ENCODE data around the gene NREP.
A peak's percentile ranks its signal among the peaks of the same experiment; 100 is the strongest.

NREP gene

GRCh38 chr5:111697881-111698757 lies 58.9 kb downstream of the NREP start:
- peak in 1 of 3 donors; percentile 8 for DNase-seq
- 96% methylated on average over 6 of the region's 6 CpGs for WGBS (ENCODE audit: insufficient coverage)
- ChIA-PET POLR2A (no interaction called here), CTCF (interaction anchor here (1.6 kb wide), 1 partner anchor 10 kb away, joined by 3 read pairs; no protein-coding TSS in a partner anchor)
- no peak overlapping the region for H3K4me3 ChIP-seq (ENCODE audit: control insufficient read depth in 1 of 7, extremely low read depth in 1 of 7, insufficient read depth in 4 of 7, low read depth in 2 of 7, low read length in 6 of 7)
- no peaks in the 10 kb centered on the region for H3K36me3 ChIP-seq (ENCODE audit: control insufficient read depth in 4 of 4, insufficient read depth in 4 of 4, low read length in 3 of 4)
- no peak overlapping the region for H3K27ac ChIP-seq (ENCODE audit: insufficient read depth in 1 of 2, low read depth in 1 of 2, low read length in 2 of 2, poor library complexity in 1 of 2, severe bottlenecking in 2 of 2)
- no peaks in the 10 kb centered on the region for H3K9me3 ChIP-seq (ENCODE audit: control extremely low read depth in 1 of 5, control insufficient read depth in 4 of 5, insufficient read depth in 2 of 5, low read depth in 1 of 5, low read length in 4 of 5)
- H3K27me3 ChIP-seq (replicated peaks in 2 of 5; ENCODE audit: control insufficient read depth in 4 of 5, insufficient read depth in 5 of 5, low read length in 4 of 5), result no peaks in the 10 kb centered on the region
- H3K4me1 ChIP-seq (ENCODE audit: control extremely low read depth in 1 of 4, control insufficient read depth in 4 of 4, insufficient read depth in 4 of 4, low read length in 3 of 4), result peaks cover 2 to 16% (median 4%) of the 10 kb centered on the region in 4 experiments

GRCh38 chr5:111697215-111697614 lies 59.8 kb downstream of the NREP start:
- no peaks in the 10 kb centered on the region for H3K9me3 ChIP-seq (ENCODE audit: control extremely low read depth in 1 of 5, control insufficient read depth in 4 of 5, insufficient read depth in 2 of 5, low read depth in 1 of 5, low read length in 4 of 5)
- POLR2A ChIA-PET, result no interaction called here
- H3K27me3 ChIP-seq (replicated peaks in 2 of 5; ENCODE audit: control insufficient read depth in 4 of 5, insufficient read depth in 5 of 5, low read length in 4 of 5), result no peaks in the 10 kb centered on the region
- no peak overlapping the region for H3K27ac ChIP-seq (ENCODE audit: insufficient read depth in 1 of 2, low read depth in 1 of 2, low read length in 2 of 2, poor library complexity in 1 of 2, severe bottlenecking in 2 of 2)
- no peaks in the 10 kb centered on the region for H3K36me3 ChIP-seq (ENCODE audit: control insufficient read depth in 4 of 4, insufficient read depth in 4 of 4, low read length in 3 of 4)
- no peak overlapping the region for H3K4me3 ChIP-seq (ENCODE audit: control insufficient read depth in 1 of 7, extremely low read depth in 1 of 7, insufficient read depth in 4 of 7, low read depth in 2 of 7, low read length in 6 of 7)
- H3K4me1 ChIP-seq (ENCODE audit: control extremely low read depth in 1 of 4, control insufficient read depth in 4 of 4, insufficient read depth in 4 of 4, low read length in 3 of 4), result peaks cover 0 to 12% (median 0%) of the 10 kb centered on the region in 4 experiments
- DNase-seq, result peak; percentile 13 to 63 (median 55)
- CTCF ChIA-PET, result no interaction called here
- 7% methylated on average over 4 of the region's 6 CpGs for WGBS (ENCODE audit: insufficient coverage)

GRCh38 chr5:111695991-111696390 lies 61.0 kb downstream of the NREP start:
- H3K9me3 ChIP-seq (ENCODE audit: control extremely low read depth in 1 of 5, control insufficient read depth in 4 of 5, insufficient read depth in 2 of 5, low read depth in 1 of 5, low read length in 4 of 5), result no peaks in the 10 kb centered on the region
- H3K27me3 ChIP-seq (replicated peaks in 2 of 5; ENCODE audit: control insufficient read depth in 4 of 5, insufficient read depth in 5 of 5, low read length in 4 of 5), result no peaks in the 10 kb centered on the region
- ChIA-PET CTCF (interaction anchor here (1.0 kb wide), 1 partner anchor 145 kb away, joined by 3 read pairs; no protein-coding TSS in a partner anchor), POLR2A (no interaction called here)
- no CpG with 5 or more reads among the region's 1 CpG for WGBS (ENCODE audit: insufficient coverage)
- H3K36me3 ChIP-seq (ENCODE audit: control insufficient read depth in 4 of 4, insufficient read depth in 4 of 4, low read length in 3 of 4), result no peaks in the 10 kb centered on the region
- no peak overlapping the region for H3K27ac ChIP-seq (ENCODE audit: insufficient read depth in 1 of 2, low read depth in 1 of 2, low read length in 2 of 2, poor library complexity in 1 of 2, severe bottlenecking in 2 of 2)
- H3K4me1 ChIP-seq (ENCODE audit: control extremely low read depth in 1 of 4, control insufficient read depth in 4 of 4, insufficient read depth in 4 of 4, low read length in 3 of 4), result peaks cover 0 to 12% (median 0%) of the 10 kb centered on the region in 4 experiments
- H3K4me3 ChIP-seq (ENCODE audit: control insufficient read depth in 1 of 7, extremely low read depth in 1 of 7, insufficient read depth in 4 of 7, low read depth in 2 of 7, low read length in 6 of 7), result no peak overlapping the region
- DNase-seq, result no peak

- Histone ChIP-seq H3K4me1 (ENCODE audit: control extremely low read depth in 1 of 4, control insufficient read depth in 4 of 4, insufficient read depth in 4 of 4, low read length in 3 of 4) (peaks cover 0 to 12% (median 0%) of the 10 kb centered on the region in 4 experiments), H3K27ac (ENCODE audit: insufficient read depth in 1 of 2, low read depth in 1 of 2, low read length in 2 of 2, poor library complexity in 1 of 2, severe bottlenecking in 2 of 2) (no peak overlapping the region), H3K4me3 (ENCODE audit: control insufficient read depth in 1 of 7, extremely low read depth in 1 of 7, insufficient read depth in 4 of 7, low read depth in 2 of 7, low read length in 6 of 7) (no peak overlapping the region), H3K9me3 (ENCODE audit: control extremely low read depth in 1 of 5, control insufficient read depth in 4 of 5, insufficient read depth in 2 of 5, low read depth in 1 of 5, low read length in 4 of 5) (no peaks in the 10 kb centered on the region), H3K36me3 (ENCODE audit: control insufficient read depth in 4 of 4, insufficient read depth in 4 of 4, low read length in 3 of 4) (no peaks in the 10 kb centered on the region), H3K27me3 (replicated peaks in 2 of 5; ENCODE audit: control insufficient read depth in 4 of 5, insufficient read depth in 5 of 5, low read length in 4 of 5) (no peaks in the 10 kb centered on the region)
- no peak for DNase-seq
- CTCF ChIA-PET, result interaction anchor here (1.0 kb wide), 1 partner anchor 22 kb away, joined by 3 read pairs; no protein-coding TSS in a partner anchor
- 89% methylated on average over 1 of the region's 1 CpG for WGBS (ENCODE audit: insufficient coverage)
- POLR2A ChIA-PET, result no interaction called here
These were observed 62.9 kb downstream of the NREP start for GRCh38 chr5:111694133-111694532.

- Histone ChIP-seq H3K27ac (ENCODE audit: insufficient read depth in 1 of 2, low read depth in 1 of 2, low read length in 2 of 2, poor library complexity in 1 of 2, severe bottlenecking in 2 of 2) (no peak overlapping the region), H3K27me3 (replicated peaks in 2 of 5; ENCODE audit: control insufficient read depth in 4 of 5, insufficient read depth in 5 of 5, low read length in 4 of 5) (no peaks in the 10 kb centered on the region), H3K4me1 (ENCODE audit: control extremely low read depth in 1 of 4, control insufficient read depth in 4 of 4, insufficient read depth in 4 of 4, low read length in 3 of 4) (peaks cover 0 to 4% (median 0%) of the 10 kb centered on the region in 4 experiments), H3K36me3 (ENCODE audit: control insufficient read depth in 4 of 4, insufficient read depth in 4 of 4, low read length in 3 of 4) (no peaks in the 10 kb centered on the region), H3K4me3 (ENCODE audit: control insufficient read depth in 1 of 7, extremely low read depth in 1 of 7, insufficient read depth in 4 of 7, low read depth in 2 of 7, low read length in 6 of 7) (no peak overlapping the region), H3K9me3 (ENCODE audit: control extremely low read depth in 1 of 5, control insufficient read depth in 4 of 5, insufficient read depth in 2 of 5, low read depth in 1 of 5, low read length in 4 of 5) (no peaks in the 10 kb centered on the region)
- CTCF ChIA-PET, result interaction anchor here (1.3 kb wide), 1 partner anchor 8 kb away, joined by 3 read pairs; no protein-coding TSS in a partner anchor
- POLR2A ChIA-PET, result no interaction called here
- no peak for DNase-seq
- WGBS (ENCODE audit: insufficient coverage), result no CpG with 5 or more reads among the region's 2 CpGs
These were observed 65.1 kb downstream of the NREP start for GRCh38 chr5:111691914-111692313.

GRCh38 chr5:111691508-111691907 lies 65.5 kb downstream of the NREP start:
- POLR2A ChIA-PET, result no interaction called here
- WGBS (ENCODE audit: insufficient coverage), result 100% methylated on average over 1 of the region's 3 CpGs
- H3K9me3 ChIP-seq (ENCODE audit: control extremely low read depth in 1 of 5, control insufficient read depth in 4 of 5, insufficient read depth in 2 of 5, low read depth in 1 of 5, low read length in 4 of 5), result no peaks in the 10 kb centered on the region
- DNase-seq, result no peak
- no peak overlapping the region for H3K4me3 ChIP-seq (ENCODE audit: control insufficient read depth in 1 of 7, extremely low read depth in 1 of 7, insufficient read depth in 4 of 7, low read depth in 2 of 7, low read length in 6 of 7)
- CTCF ChIA-PET, result interaction anchor here (1.3 kb wide), 1 partner anchor 8 kb away, joined by 3 read pairs; no protein-coding TSS in a partner anchor
- peaks cover 0 to 1% (median 0%) of the 10 kb centered on the region in 4 experiments for H3K4me1 ChIP-seq (ENCODE audit: control extremely low read depth in 1 of 4, control insufficient read depth in 4 of 4, insufficient read depth in 4 of 4, low read length in 3 of 4)
- no peaks in the 10 kb centered on the region for H3K27me3 ChIP-seq (replicated peaks in 2 of 5; ENCODE audit: control insufficient read depth in 4 of 5, insufficient read depth in 5 of 5, low read length in 4 of 5)
- no peak overlapping the region for H3K27ac ChIP-seq (ENCODE audit: insufficient read depth in 1 of 2, low read depth in 1 of 2, low read length in 2 of 2, poor library complexity in 1 of 2, severe bottlenecking in 2 of 2)
- no peaks in the 10 kb centered on the region for H3K36me3 ChIP-seq (ENCODE audit: control insufficient read depth in 4 of 4, insufficient read depth in 4 of 4, low read length in 3 of 4)

GRCh38 chr5:111689357-111689935 lies 67.5 kb downstream of the NREP start:
- Histone ChIP-seq H3K4me3 (ENCODE audit: control insufficient read depth in 1 of 7, extremely low read depth in 1 of 7, insufficient read depth in 4 of 7, low read depth in 2 of 7, low read length in 6 of 7) (no peak overlapping the region), H3K27ac (ENCODE audit: insufficient read depth in 1 of 2, low read depth in 1 of 2, low read length in 2 of 2, poor library complexity in 1 of 2, severe bottlenecking in 2 of 2) (no peak overlapping the region), H3K4me1 (ENCODE audit: control extremely low read depth in 1 of 4, control insufficient read depth in 4 of 4, insufficient read depth in 4 of 4, low read length in 3 of 4) (no peaks in the 10 kb centered on the region), H3K9me3 (ENCODE audit: control extremely low read depth in 1 of 5, control insufficient read depth in 4 of 5, insufficient read depth in 2 of 5, low read depth in 1 of 5, low read length in 4 of 5) (peaks cover 0 to 2% (median 0%) of the 10 kb centered on the region in 5 experiments), H3K36me3 (ENCODE audit: control insufficient read depth in 4 of 4, insufficient read depth in 4 of 4, low read length in 3 of 4) (no peaks in the 10 kb centered on the region), H3K27me3 (replicated peaks in 2 of 5; ENCODE audit: control insufficient read depth in 4 of 5, insufficient read depth in 5 of 5, low read length in 4 of 5) (no peaks in the 10 kb centered on the region)
- no peak for DNase-seq
- CTCF ChIA-PET, result interaction anchor here (0.7 to 1.6 kb wide), 3 partner anchors 10 to 130 kb away, joined by 3 read pairs; no protein-coding TSS in a partner anchor
- POLR2A ChIA-PET, result no interaction called here
- 100% methylated on average over 1 of the region's 1 CpG for WGBS (ENCODE audit: insufficient coverage)

All from common myeloid progenitor, CD34-positive (primary cell).